Heart left ventricle (tissue), 16 donors: ENCODE measurements around the gene EPB41. TPM values are rescaled to one million over a fixed set of nuclear protein-coding genes. Genes with fewer than 3 reads are reported as not detected.

ENCODE experiments used
- ATAC-seq, 4 donors: fragments of 200-7000 bp; cut with Tn5 transposase; one replicate each; pipeline ENCODE4 v1.9.1; 2020 to 2022; ENCODE audit warnings: moderate library complexity in 4 of 4, mild to moderate bottlenecking in 3 of 4, moderate number of reproducible peaks in 1 of 4
- DNase-seq, 5 donors: peaks; one replicate each; pipeline ENCODE4 v3.0.0-alpha.2; 2020
- H3K27ac ChIP-seq, 12 donors: fragments of 200-600 bp; sonication (generic) in 4 of 12; one replicate each; pipeline versions ENCODE4 v1.5.0 to v1.8.0; 2016 to 2022; ENCODE audit warnings: mild to moderate bottlenecking in 2 of 12
- H3K27me3 ChIP-seq, 9 donors: fragments of 200-600 bp; sonication (generic) in 2 of 9; one replicate each; pipeline versions ENCODE4 v1.5.1 to v1.8.0; 2016 to 2022; ENCODE audit warnings: mild to moderate bottlenecking in 3 of 9
- H3K36me3 ChIP-seq, 9 donors: fragments of 200-600 bp; sonication (generic) in 2 of 9; one replicate each; pipeline versions ENCODE4 v1.5.0 to v1.8.0; 2018 to 2022; ENCODE audit warnings: mild to moderate bottlenecking in 2 of 9
- H3K4me1 ChIP-seq, 12 donors: fragments of 200-600 bp; sonication (generic) in 4 of 12; one replicate each; pipeline versions ENCODE4 v1.5.0 to v1.8.0; 2016 to 2022; ENCODE audit warnings: mild to moderate bottlenecking in 3 of 12
- H3K4me3 ChIP-seq, 12 donors: fragments of 200-600 bp; sonication (generic) in 4 of 12; one replicate each; pipeline versions ENCODE4 v1.5.0 to v1.8.0; 2017 to 2022; ENCODE audit warnings: mild to moderate bottlenecking in 9 of 12, moderate library complexity in 4 of 12
- H3K9me3 ChIP-seq, 12 donors: fragments of 200-600 bp; sonication (generic) in 4 of 12; one replicate each; pipeline versions ENCODE4 v1.5.0 to v1.8.0; 2016 to 2022; ENCODE audit warnings: mild to moderate bottlenecking in 1 of 12
- CTCF ChIP-seq, 12 donors: fragments of 200-600 bp; sonication (generic) in 4 of 12; IDR thresholded peaks; one replicate each; pipeline versions ENCODE4 v1.5.0 to v1.8.0; 2018 to 2022; ENCODE audit warnings: antibody characterized with exemption in 12 of 12, mild to moderate bottlenecking in 5 of 12
- POLR2A ChIP-seq, 2 donors: fragments of 450-650 bp; IDR thresholded peaks; one replicate each; pipeline ENCODE4 v1.6.1; 2017; ENCODE audit warnings: antibody characterized with exemption in 2 of 2, mild to moderate bottlenecking in 2 of 2, moderate library complexity in 2 of 2
- WGBS, 4 donors: extraction: QIAGEN DNeasy Blood & Tissue Kit in 2 of 4; methylation state at CpG; one replicate each; pipeline versions ENCODE4 v1.1.5 to v1.1.7; 2013 to 2018; 5-methylcytosine and 5-hydroxymethylcytosine counted together
- intact Hi-C, 10 donors: fragments of 100-400 bp; cut with DNase I; formaldehyde crosslinking; loops; one replicate each; pipeline versions ENCODE4 v1.11.1 to v1.14.2; 2022
- polyA plus RNA-seq, 2 donors: library from polyadenylated mRNA; stranded (reverse); fragments of 200-250 nt; gene quantifications; one replicate each; pipeline ENCODE4 v1.2.3, GENCODE V29; 2013
- total RNA-seq, 9 donors: library from RNA; depleted of rRNA in 2 of 9; stranded (reverse); fragments of >200 nt in 2 of 9; fragmentation: NEBNext Ultra II Directional in 3 of 9; extraction: Animal tissue kit (Norgen Biotek cat#: 25700) in 3 of 9; gene quantifications; one replicate each; pipeline versions ENCODE4 v1.1.0 to v1.2.4, GENCODE V29; 2016 to 2023
- donor health status: ischemic (EF 13 %, LVEDD 7.1; RV severe dilation, severe dysfunction).
- donor health status: healthy with polysubstance abuse.
- donor health status: DM: no; HTN: yes; CAD: no.
- donor health status: DM: no; HTN: no; CAD: no.
- donor health status: ischemic (EF 25% LVEDD 6.9; RV normal size, moderate dysfunction).
- donor health status: ischemic (EF 25% LVEDD 5.7; RV mildly dilated, moderate dysfunction).
- donor health status: healthy.
- donor health status: DM: yes; HTN: yes; CAD: no.
- donor health status: ischemic (EF 35%, LVEDD 5.7; RV mildly dilated, moderate dysfunction).
- donor health status: nonischemic (EF 11% LVEDD 7.7; RV severe dilation, severe dysfunction).
- donor health status: DM: yes; HTN: yes; CAD: no.
- donor health status: PGD.
- donor health status: ischemic (EF 29% LVEDD 5.4; RV normal size, mild dysfunction).
- donor health status: nonischemic (EF 23%, LVEDD 6.1; RV moderate dilation, normal function).

Gene EPB41
- total and polyA plus RNA-seq, 11 donors, result 7.8 to 34.4 (median 20.1) TPM

DNA sequence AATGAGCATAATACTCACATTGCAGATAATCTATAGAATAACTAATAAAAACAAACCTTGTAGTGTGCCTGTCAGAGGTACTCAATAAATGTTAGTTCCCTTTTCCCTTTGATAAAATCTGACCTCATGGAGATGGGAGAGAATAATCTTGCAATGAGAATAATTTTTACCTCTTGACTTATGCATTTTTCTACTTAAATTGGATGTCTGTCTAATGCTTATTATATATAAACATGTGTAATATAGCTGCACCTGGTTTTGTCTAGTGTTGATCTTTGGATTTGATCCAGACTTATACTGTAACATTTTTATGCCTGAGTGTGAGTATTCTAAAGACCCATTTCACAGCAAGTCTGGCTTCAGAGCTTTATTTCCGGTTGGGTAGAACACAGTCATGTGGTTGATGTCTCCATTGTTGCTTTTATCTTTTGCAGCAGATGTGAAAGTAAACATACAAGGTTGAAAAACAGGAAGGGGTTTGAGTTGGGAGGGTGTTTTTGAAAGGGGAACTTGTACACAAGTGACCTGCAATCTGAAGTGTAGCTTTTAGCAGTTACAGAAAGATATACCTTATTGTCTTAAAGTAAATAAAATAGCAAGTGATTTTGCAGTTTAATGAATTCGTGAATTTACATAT, 12.4 kb downstream of the EPB41 start:
- H3K4me1 ChIP-seq, result peaks cover 4 to 38% (median 23%) of the 10 kb centered on the region in 12 donors
- TF ChIP-seq POLR2A (IDR thresholded peaks at IDR 0.05) (no peak), CTCF (IDR thresholded peaks at IDR 0.05) (no peak)
- ATAC-seq (peak in 2 of 4 donors; percentile 59 to 65), DNase-seq (no peak)
- H3K4me3 ChIP-seq, result peak overlapping the region in 1 of 12 donors; percentile 41
- intact Hi-C loops, result no loop called here
- no peaks in the 10 kb centered on the region for H3K27me3 ChIP-seq
- H3K27ac ChIP-seq, result peak overlapping the region in 3 of 12 donors; percentile 12 to 87 (median 44)
- no peaks in the 10 kb centered on the region for H3K36me3 ChIP-seq
- no peaks in the 10 kb centered on the region for H3K9me3 ChIP-seq
- WGBS, 4 donors, result 37 to 47% (median 41%) methylated on average over 2 of the region's 2 CpGs

- no peaks in the 10 kb centered on the region for H3K9me3 ChIP-seq
- H3K27ac ChIP-seq, result peak overlapping the region in 7 of 12 donors; percentile 11 to 87 (median 54)
- H3K4me1 ChIP-seq, result peaks cover 4 to 38% (median 23%) of the 10 kb centered on the region in 12 donors
- no peak for ATAC-seq
- no peak for TF ChIP-seq CTCF (IDR thresholded peaks at IDR 0.05)
- no peak for TF ChIP-seq POLR2A (IDR thresholded peaks at IDR 0.05)
- no peak for DNase-seq
- 45 to 57% (median 51%) methylated on average over 3 of the region's 3 CpGs for WGBS, 4 donors
- no peaks in the 10 kb centered on the region for H3K27me3 ChIP-seq
- H3K36me3 ChIP-seq, result no peaks in the 10 kb centered on the region
- H3K4me3 ChIP-seq, result peak overlapping the region in 1 of 12 donors; percentile 41
- intact Hi-C loops, result no loop called here
Observed at GRCh38 chr1:28927266-28927647, 12.9 kb downstream of the EPB41 start.

- WGBS, 4 donors, result 4 to 26% (median 15%) methylated on average over 1 of the region's 1 CpG
- Histone ChIP-seq H3K27me3 (no peaks in the 10 kb centered on the region), H3K9me3 (no peaks in the 10 kb centered on the region), H3K36me3 (no peaks in the 10 kb centered on the region), H3K4me1 (peaks cover 4 to 38% (median 23%) of the 10 kb centered on the region in 12 donors), H3K4me3 (peak overlapping the region in 1 of 12 donors; percentile 41), H3K27ac (peak overlapping the region in 10 of 12 donors; percentile 12 to 87 (median 54))
- TF ChIP-seq CTCF (IDR thresholded peaks at IDR 0.05), result no peak
- no peak for TF ChIP-seq POLR2A (IDR thresholded peaks at IDR 0.05)
- peak in 2 of 4 donors; percentile 59 to 72 for ATAC-seq
- intact Hi-C loops, result no loop called here
- DNase-seq, result no peak
Observed at GRCh38 chr1:28927648-28928313, 13.4 kb downstream of the EPB41 start.

DNA sequence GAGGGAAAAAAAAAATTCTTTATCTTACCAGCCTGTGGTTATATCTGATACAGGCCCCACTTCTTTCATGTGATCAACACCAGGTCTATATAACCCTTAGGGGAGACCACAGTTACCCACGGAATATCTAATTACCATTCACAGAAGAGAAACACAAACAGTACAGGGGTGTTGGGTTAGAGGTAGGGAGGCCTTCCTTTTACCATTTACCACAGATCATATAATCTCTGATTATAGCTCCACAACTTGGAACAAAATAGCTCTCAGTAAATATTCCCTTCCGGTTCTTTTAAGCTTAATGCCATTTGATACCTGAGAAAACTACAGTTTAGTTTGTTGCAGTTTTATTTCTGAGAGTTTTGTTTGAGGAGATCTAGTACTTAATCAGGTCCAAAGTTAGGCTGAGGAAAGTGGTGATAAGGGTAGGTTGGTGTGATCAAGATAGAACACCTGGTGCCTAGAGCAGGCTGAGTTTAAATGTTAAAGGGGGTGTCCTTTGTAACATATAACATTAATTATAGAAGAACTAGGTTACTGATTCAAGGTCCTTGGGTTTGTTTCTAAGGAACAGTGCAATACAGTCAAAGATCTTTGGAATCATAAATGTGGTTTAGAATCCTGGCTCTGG, 14.1 kb downstream of the EPB41 start:
- H3K36me3 ChIP-seq, result no peaks in the 10 kb centered on the region
- intact Hi-C loops, result no loop called here
- H3K27me3 ChIP-seq, result no peaks in the 10 kb centered on the region
- peak in 2 of 4 donors; percentile 22 to 37 for ATAC-seq
- peaks cover 4 to 38% (median 23%) of the 10 kb centered on the region in 12 donors for H3K4me1 ChIP-seq
- TF ChIP-seq CTCF (IDR thresholded peaks at IDR 0.05) (no peak), POLR2A (IDR thresholded peaks at IDR 0.05) (no peak)
- H3K4me3 ChIP-seq, result no peak overlapping the region
- no peak for DNase-seq
- WGBS, 4 donors, result 60 to 70% (median 64%) methylated on average over 2 of the region's 2 CpGs
- H3K9me3 ChIP-seq, result no peaks in the 10 kb centered on the region
- peak overlapping the region in 10 of 12 donors; percentile 12 to 87 (median 54) for H3K27ac ChIP-seq
